Stimulated activated naive CD8-positive, alpha-beta T cell treated with anti-CD3 and anti-CD28 coated beads, Interleukin-15, amount 100 ng/mL, for 72 hours (primary cell): Measurements from ENCODE around the gene GNA14.
A peak's percentile ranks its signal among the peaks of the same experiment; 100 is the strongest.
"Not testable (repeated sequence)": the region's sequence is repeated elsewhere in the genome, so short reads cannot be mapped to it uniquely, and the experiment has no call there.

Experiments used
- ATAC-seq: fragments of 150-1000 bp; cut with Tn5 transposase; 2 replicates; pipeline ENCODE4 v1.10.0; 2021; ENCODE audit warnings: mild to moderate bottlenecking, moderate library complexity
- DNase-seq, 2 donors: peaks; one replicate each; pipeline ENCODE4 v3.0.0; 2021 to 2022
- H3K27ac Mint-ChIP-seq, 2 donors: one replicate each; pipeline ENCODE4 v1.8.0; 2022; ENCODE audit warnings: mild to moderate bottlenecking in 2 of 2, mixed read lengths in 2 of 2, moderate library complexity in 2 of 2
- H3K27me3 Mint-ChIP-seq: one replicate; pipeline ENCODE4 v1.8.0; 2022; ENCODE audit warnings: mixed read lengths
- H3K4me1 Mint-ChIP-seq: one replicate; pipeline ENCODE4 v1.8.0; 2022; ENCODE audit warnings: mild to moderate bottlenecking, mixed read lengths
- H3K4me3 Mint-ChIP-seq, 2 donors: one replicate each; pipeline ENCODE4 v1.8.0; 2022; ENCODE audit warnings: mild to moderate bottlenecking in 2 of 2, mixed read lengths in 2 of 2, moderate library complexity in 1 of 2
- H3K9me3 Mint-ChIP-seq, 2 donors: one replicate each; pipeline ENCODE4 v1.8.0; 2022; ENCODE audit warnings: mixed read lengths in 2 of 2

Gene GNA14

DNA sequence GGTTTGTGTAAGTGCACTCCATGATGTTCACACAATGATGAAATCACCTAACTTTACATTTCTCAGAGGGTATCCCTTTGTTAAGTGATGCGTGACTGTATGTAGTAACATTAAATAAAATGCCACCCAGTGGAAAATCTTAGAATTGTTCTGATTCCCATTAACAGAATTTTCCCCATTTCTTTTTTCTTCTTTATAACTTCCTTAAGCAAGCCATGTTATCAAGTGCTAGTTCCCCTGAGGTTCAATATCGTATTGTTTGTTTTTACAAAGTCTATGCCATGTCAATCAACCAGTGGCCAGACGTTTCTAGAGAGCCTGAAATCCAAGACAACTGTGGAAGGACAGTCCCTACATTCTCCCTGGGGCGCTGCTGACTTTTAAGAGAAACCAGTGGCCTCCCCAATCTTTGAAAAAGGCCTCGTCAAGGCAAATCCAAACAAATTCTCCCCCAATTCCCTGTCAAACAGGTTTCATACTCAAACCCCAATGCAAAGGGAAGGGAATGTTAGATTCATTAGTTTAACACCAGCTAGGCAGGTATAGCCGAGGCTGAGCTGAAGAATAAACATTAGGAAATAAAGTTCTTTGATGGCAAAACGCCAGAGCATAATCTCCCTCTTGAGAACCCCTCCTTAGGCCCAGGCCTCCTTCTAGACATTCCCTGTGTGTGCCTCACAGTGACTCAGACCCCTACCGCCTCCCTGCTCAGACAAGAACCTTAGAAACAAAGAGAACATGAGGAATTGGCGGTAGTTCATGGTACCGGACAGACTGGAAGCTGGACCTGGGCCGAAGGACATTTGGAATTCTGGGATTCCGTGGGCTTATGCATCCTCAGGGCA lies 198.7 kb downstream of the GNA14 start:
- H3K27ac Mint-ChIP-seq, result no peak overlapping the region

GRCh38 chr9:77447646-77448045 lies 200.5 kb downstream of the GNA14 start:
- no peaks in the 10 kb centered on the region for H3K4me1 Mint-ChIP-seq
- no peak for DNase-seq
- H3K27me3 Mint-ChIP-seq, result no peaks in the 10 kb centered on the region
- H3K27ac Mint-ChIP-seq, result no peak overlapping the region
- H3K9me3 Mint-ChIP-seq, result peaks cover 6 to 11% of the 10 kb centered on the region in 2 donors
- no peak for ATAC-seq
- H3K4me3 Mint-ChIP-seq, result no peak overlapping the region

More for the DNA sequence above, 198.7 kb downstream of the GNA14 start:
- H3K4me1 Mint-ChIP-seq, result peaks cover 8% of the 10 kb centered on the region
- no peak for ATAC-seq
- no peak overlapping the region for H3K4me3 Mint-ChIP-seq
- DNase-seq, result no peak
- H3K9me3 Mint-ChIP-seq, result peaks cover 6 to 11% of the 10 kb centered on the region in 2 donors
- H3K27me3 Mint-ChIP-seq, result no peaks in the 10 kb centered on the region

DNA sequence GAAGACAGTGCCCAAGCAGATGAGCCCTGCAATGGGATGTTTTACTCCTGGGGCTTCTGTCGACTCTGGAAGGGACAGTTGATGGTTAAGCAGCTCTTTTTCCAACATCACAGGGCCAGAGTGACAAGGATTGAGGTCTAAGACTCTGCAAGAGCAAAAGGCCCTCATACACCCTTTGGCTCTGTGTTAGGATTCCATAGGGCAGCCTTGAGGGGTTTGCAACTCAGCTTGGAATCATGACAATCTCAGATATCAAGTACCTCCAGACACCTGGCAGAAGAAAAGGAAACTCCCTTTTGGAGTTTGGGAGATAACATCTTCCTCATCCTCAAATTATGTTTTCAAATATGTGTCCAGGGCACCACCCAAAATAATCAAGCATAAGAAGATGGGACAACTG lies 205.7 kb downstream of the GNA14 start:
- DNase-seq, result no peak
- no peak overlapping the region for H3K4me3 Mint-ChIP-seq
- peaks cover 3 to 6% of the 10 kb centered on the region in 2 donors for H3K9me3 Mint-ChIP-seq
- ATAC-seq, result no peak
- no peaks in the 10 kb centered on the region for H3K4me1 Mint-ChIP-seq
- no peak overlapping the region for H3K27ac Mint-ChIP-seq
- H3K27me3 Mint-ChIP-seq, result no peaks in the 10 kb centered on the region

DNA sequence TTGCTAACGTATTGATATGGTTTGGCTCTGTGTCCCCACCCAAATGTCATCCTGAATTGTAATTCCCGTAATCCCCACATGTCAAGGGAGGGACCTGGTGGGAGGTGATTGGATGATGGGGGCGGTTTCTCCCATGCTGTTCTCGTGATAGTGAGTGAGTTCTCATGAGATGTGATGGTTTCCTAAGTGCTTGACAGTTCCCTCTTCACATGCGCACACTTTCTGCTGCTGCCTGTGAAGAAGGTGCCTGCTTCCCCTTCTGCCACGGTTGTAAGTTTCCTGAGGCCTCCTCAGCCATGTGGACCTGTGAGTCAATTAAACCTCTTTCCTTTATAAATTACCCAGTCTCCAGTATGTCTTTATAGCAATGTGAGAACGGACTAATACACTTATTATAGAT lies 207.0 kb downstream of the GNA14 start:
- not testable (repeated sequence) for H3K9me3 Mint-ChIP-seq, H3K27me3 Mint-ChIP-seq, H3K4me1 Mint-ChIP-seq, ATAC-seq, H3K4me3 Mint-ChIP-seq, H3K27ac Mint-ChIP-seq, DNase-seq

DNA sequence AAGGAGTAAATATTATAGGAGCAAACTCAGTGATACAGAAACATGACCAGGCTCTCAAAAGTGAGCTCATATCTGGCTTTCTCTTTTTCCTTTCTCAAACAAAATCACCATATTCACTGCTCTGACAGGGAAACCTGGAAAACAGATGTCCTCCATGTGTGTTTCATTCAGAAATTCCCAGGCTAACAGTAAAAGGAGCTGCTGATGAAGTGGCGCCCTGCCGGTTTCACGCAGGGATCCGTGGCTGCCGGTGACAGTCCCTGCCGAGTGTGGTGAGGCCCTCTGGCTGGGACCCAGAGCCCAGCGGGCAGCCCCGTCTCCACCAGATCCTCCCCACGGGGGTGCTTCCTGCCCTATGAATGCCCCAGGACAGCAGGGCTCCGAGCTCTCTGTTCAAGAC lies 208.1 kb downstream of the GNA14 start:
- ATAC-seq, result no peak
- H3K27ac Mint-ChIP-seq, result no peak overlapping the region
- no peak overlapping the region for H3K4me3 Mint-ChIP-seq
- no peak for DNase-seq
- no peaks in the 10 kb centered on the region for H3K4me1 Mint-ChIP-seq
- no peaks in the 10 kb centered on the region for H3K27me3 Mint-ChIP-seq
- no peaks in the 10 kb centered on the region for H3K9me3 Mint-ChIP-seq

DNA sequence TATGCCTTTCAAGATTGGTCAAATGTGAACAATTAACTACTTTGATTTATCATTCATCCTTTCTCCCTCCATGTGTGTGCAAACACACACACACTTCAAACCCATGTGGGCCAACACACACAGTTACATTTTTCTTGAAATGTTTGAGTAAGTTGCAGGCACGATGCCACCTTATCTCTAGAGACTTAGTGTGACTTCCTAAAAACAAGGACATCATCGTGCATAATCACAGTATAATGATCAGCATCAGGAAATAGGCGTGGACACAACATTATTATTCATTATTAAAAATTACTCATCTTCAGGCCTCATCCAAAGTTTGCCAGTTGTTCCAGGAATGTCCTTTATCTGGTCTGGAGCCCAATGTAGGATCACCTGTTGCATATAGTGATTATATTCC lies 209.5 kb downstream of the GNA14 start:
- DNase-seq, result no peak
- Mint-ChIP-seq H3K9me3 (no peaks in the 10 kb centered on the region), H3K4me3 (no peak overlapping the region), H3K27ac (no peak overlapping the region), H3K27me3 (peaks cover 7% of the 10 kb centered on the region), H3K4me1 (peaks cover 4% of the 10 kb centered on the region)
- no peak for ATAC-seq

DNA sequence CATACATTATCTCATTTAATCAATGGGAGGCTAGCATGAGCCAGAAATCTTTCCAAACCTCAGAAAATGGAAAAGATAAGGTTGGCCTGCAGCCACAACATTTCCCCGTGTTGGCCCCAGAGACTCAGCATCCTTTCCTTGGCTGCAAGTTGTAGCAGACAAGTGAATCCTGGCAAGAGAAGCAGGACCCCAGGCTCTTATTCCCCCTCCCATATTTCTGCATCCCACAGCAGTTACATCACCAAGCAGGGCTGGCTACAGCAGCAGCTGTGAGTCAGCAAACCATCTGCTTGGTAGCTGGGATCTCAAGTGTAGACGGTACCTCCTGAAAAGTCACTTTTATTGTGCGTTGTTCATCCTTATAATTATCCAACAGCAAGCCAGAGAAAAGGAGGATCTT lies 212.4 kb downstream of the GNA14 start:
- H3K27ac Mint-ChIP-seq, result no peak overlapping the region
- no peaks in the 10 kb centered on the region for H3K9me3 Mint-ChIP-seq
- ATAC-seq, result no peak
- peaks cover 9% of the 10 kb centered on the region for H3K27me3 Mint-ChIP-seq
- H3K4me1 Mint-ChIP-seq, result peaks cover 7% of the 10 kb centered on the region
- no peak overlapping the region for H3K4me3 Mint-ChIP-seq
- no peak for DNase-seq

- no peak for ATAC-seq
- peaks cover 9% of the 10 kb centered on the region for H3K27me3 Mint-ChIP-seq
- no peak overlapping the region for H3K4me3 Mint-ChIP-seq
- no peak overlapping the region for H3K27ac Mint-ChIP-seq
- H3K4me1 Mint-ChIP-seq, result peaks cover 7% of the 10 kb centered on the region
- DNase-seq, result no peak
- H3K9me3 Mint-ChIP-seq, result no peaks in the 10 kb centered on the region
Measured at GRCh38 chr9:77435277-77435676, 212.8 kb downstream of the GNA14 start.

DNA sequence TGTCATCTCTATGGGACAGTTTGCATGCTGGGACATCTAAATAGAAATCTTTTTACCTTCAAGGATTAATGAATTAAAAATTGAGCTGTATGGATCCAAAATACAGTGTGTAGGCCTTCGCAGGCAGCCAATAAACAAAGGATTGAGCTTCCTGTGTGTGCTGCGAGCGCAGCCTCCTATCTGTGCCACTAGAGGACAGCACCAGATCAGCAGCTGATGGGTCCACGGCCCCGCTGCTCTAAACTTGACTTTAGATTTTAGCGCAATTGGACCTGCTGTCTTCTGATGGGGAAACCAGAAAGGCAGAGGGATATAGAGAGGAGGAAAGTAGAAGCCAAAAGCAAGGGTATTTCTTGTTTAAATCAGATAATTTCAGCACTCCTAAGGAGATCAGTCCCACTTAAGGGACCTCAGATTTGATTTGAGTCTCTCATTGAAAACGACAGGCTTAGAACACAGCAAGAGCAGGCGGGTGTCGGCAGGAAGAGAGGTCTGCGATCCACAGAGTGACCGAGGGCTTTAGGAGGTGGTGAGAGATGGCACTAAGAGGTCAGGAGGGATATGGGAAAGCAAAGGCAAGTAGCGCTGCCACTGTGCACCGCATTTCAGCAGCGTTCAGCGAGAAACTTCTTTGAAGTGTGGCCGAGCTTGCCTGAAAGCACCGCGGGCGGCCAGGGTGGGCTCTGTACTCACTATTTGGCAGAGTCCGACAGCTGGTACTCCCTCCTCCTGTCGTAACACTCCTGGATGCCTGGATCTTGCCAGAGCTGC lies 214.3 kb downstream of the GNA14 start:
- peak; percentile 32 to 50 for DNase-seq
- H3K4me1 Mint-ChIP-seq, result peaks cover 7% of the 10 kb centered on the region
- peak overlapping the region in 1 of 2 donors; percentile 69 for H3K27ac Mint-ChIP-seq
- H3K27me3 Mint-ChIP-seq, result peaks cover 9% of the 10 kb centered on the region
- no peak overlapping the region for H3K4me3 Mint-ChIP-seq
- peak; percentile 93 for ATAC-seq
- H3K9me3 Mint-ChIP-seq, result no peaks in the 10 kb centered on the region

DNA sequence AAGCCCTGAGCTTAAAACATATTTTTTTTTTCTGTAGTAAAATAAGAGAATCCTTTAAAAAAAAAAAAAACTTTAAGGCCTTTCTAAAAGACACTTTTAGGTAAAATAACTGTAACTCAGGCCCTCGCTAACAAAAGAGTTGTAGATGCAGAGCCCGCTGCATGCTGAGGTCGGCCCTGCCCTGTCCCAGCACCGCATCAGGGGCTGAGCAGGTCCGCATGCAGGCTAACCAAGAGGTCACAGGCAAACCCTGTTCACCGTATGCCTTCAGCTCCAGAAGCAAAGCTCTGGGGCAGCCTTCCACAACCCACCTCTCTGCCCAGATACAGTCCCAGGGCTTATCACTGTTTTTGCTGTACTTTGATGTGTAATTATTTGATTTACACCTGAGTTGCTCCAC lies 216.1 kb downstream of the GNA14 start:
- H3K27ac Mint-ChIP-seq, result no peak overlapping the region
- DNase-seq (no peak), ATAC-seq (no peak)
- peaks cover 7% of the 10 kb centered on the region for H3K4me1 Mint-ChIP-seq
- H3K4me3 Mint-ChIP-seq, result no peak overlapping the region
- no peaks in the 10 kb centered on the region for H3K9me3 Mint-ChIP-seq
- peaks cover 9% of the 10 kb centered on the region for H3K27me3 Mint-ChIP-seq

- Mint-ChIP-seq H3K4me1 (peaks cover 7% of the 10 kb centered on the region), H3K9me3 (no peaks in the 10 kb centered on the region), H3K27ac (no peak overlapping the region), H3K4me3 (no peak overlapping the region), H3K27me3 (peaks cover 9% of the 10 kb centered on the region)
- no peak for DNase-seq
- ATAC-seq, result no peak
Measured at GRCh38 chr9:77429928-77430327, 218.2 kb downstream of the GNA14 start.

DNA sequence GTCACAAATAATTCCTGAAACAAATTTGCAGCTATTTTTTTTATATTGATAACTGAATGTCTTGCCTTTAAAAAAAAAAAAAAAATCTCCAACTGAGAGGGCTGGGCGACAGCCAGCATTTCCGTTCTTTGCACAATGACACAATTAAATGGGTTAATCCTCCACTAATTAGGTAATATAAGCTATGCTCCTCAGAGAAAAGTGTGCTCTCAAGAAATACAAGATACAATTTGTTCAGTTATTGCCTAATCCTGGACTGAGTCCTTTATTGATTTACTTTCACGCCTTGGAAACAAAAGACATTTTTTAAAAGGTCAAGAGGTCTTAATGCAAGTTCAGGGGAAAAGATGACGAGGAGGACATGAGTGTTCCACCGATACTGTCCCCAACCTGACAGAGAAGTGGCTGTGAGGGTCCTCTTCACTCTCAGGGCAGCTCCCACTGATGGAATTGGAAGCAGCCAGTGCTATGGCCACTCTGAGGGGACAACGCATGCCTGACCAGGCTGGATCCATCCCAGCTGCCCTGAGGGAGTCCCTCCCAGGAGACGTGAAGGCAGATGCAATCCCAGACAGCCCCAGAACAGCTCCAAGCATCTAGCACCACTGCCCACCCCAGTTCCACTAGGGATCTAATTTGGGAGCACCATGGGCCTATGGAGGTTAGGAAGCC lies 220.7 kb downstream of the GNA14 start:
- Mint-ChIP-seq H3K4me3 (no peak overlapping the region), H3K27me3 (no peaks in the 10 kb centered on the region), H3K27ac (no peak overlapping the region), H3K4me1 (no peaks in the 10 kb centered on the region), H3K9me3 (peaks cover 0 to 5% of the 10 kb centered on the region in 2 donors)
- ATAC-seq (no peak), DNase-seq (no peak)

- ATAC-seq, result no peak
- Mint-ChIP-seq H3K9me3 (peaks cover 0 to 5% of the 10 kb centered on the region in 2 donors), H3K27me3 (no peaks in the 10 kb centered on the region), H3K4me3 (no peak overlapping the region), H3K4me1 (no peaks in the 10 kb centered on the region), H3K27ac (no peak overlapping the region)
- no peak for DNase-seq
Measured at GRCh38 chr9:77426712-77427111, 221.4 kb downstream of the GNA14 start.

GRCh38 chr9:77424993-77425392 lies 223.1 kb downstream of the GNA14 start:
- no peak overlapping the region for H3K27ac Mint-ChIP-seq
- no peak overlapping the region for H3K4me3 Mint-ChIP-seq
- H3K27me3 Mint-ChIP-seq, result no peaks in the 10 kb centered on the region
- DNase-seq (no peak), ATAC-seq (no peak)
- H3K4me1 Mint-ChIP-seq, result no peaks in the 10 kb centered on the region
- H3K9me3 Mint-ChIP-seq, result peaks cover 0 to 5% of the 10 kb centered on the region in 2 donors

- Mint-ChIP-seq H3K4me1 (no peaks in the 10 kb centered on the region), H3K4me3 (no peak overlapping the region), H3K27me3 (no peaks in the 10 kb centered on the region), H3K27ac (no peak overlapping the region), H3K9me3 (peaks cover 0 to 5% of the 10 kb centered on the region in 2 donors)
- ATAC-seq, result no peak
- DNase-seq, result no peak
Measured at GRCh38 chr9:77423841-77424240, 224.3 kb downstream of the GNA14 start.

DNA sequence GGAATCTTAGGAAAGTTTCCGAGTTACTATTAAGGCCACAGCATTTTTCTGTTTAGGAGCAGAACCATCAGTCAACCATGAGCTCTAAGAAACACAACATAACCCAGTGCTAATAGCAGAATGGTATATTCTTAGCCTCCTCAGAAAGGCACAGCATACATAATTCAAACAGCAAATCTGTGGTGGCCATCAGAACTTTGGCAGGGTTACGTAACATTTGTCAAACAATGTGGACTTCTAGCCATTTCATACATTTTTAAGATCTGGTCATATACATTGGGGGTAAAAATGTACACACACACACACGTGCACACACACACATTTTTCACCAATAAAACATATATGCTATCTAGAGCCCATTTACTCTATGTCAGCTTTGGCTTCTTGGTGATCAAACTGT lies 225.2 kb downstream of the GNA14 start:
- DNase-seq, result no peak
- H3K9me3 Mint-ChIP-seq, result peaks cover 0 to 5% of the 10 kb centered on the region in 2 donors

More for the DNA sequence above, 225.2 kb downstream of the GNA14 start:
- Mint-ChIP-seq H3K27me3 (no peaks in the 10 kb centered on the region), H3K4me3 (no peak overlapping the region), H3K27ac (no peak overlapping the region), H3K4me1 (no peaks in the 10 kb centered on the region)
- ATAC-seq, result no peak
